ENCODE results near the gene THBS4. TPM values are rescaled to one million over a fixed set of nuclear protein-coding genes. Genes with fewer than 3 reads are reported as not detected.

The THBS4 gene
- total and polyA plus RNA-seq, 4 donors, result 0.08 to 0.28 (median 0.20) TPM

DNA sequence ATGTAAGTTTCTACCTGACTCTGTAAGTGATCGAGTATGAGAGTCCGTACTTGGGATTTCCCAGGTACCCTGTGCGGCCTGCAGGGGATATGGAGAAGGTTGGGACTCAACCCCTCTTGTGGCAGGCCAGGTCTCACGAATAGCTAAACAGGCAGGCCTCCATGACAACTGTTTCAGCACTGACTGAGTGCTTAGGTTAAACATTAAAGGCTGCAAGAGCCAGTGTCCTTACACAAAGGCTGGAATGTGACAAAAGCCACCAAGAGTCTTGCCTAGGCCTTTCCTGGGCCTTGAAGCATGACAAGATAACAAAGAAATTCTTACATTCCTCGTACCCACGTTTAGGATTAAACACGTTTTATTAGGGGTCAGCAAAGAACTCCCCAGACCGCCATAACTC lies 58.6 kb downstream of the THBS4 start:
- peaks cover 0 to 6% (median 0%) of the 10 kb centered on the region in 4 donors for H3K4me1 ChIP-seq (ENCODE audit: control insufficient read depth in 4 of 4, insufficient read depth in 4 of 4, low read length in 3 of 4)
- no peak overlapping the region for H3K4me3 ChIP-seq (ENCODE audit: low read depth in 1 of 3, low read length in 3 of 3)
- no peak overlapping the region for H3K9ac ChIP-seq (ENCODE audit: low read depth in 1 of 2, low read length in 2 of 2)
- TF ChIP-seq, protein P1, sequence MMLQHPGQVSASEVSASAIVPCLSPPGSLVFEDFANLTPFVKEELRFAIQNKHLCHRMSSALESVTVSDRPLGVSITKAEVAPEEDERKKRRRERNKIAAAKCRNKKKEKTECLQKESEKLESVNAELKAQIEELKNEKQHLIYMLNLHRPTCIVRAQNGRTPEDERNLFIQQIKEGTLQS (IDR thresholded peaks at IDR 0.05), result no peak
- TF ChIP-seq REST (IDR thresholded peaks at IDR 0.05) (no peak), NR2F2 (IDR thresholded peaks at IDR 0.05) (no peak), RAD21 (IDR thresholded peaks at IDR 0.05) (peak in 1 of 2 donors; percentile 46), TAF1 (conservative IDR thresholded peaks at IDR 0.05) (no peak), SP1 (IDR thresholded peaks at IDR 0.05) (no peak)
- TF ChIP-seq, protein P2, sequence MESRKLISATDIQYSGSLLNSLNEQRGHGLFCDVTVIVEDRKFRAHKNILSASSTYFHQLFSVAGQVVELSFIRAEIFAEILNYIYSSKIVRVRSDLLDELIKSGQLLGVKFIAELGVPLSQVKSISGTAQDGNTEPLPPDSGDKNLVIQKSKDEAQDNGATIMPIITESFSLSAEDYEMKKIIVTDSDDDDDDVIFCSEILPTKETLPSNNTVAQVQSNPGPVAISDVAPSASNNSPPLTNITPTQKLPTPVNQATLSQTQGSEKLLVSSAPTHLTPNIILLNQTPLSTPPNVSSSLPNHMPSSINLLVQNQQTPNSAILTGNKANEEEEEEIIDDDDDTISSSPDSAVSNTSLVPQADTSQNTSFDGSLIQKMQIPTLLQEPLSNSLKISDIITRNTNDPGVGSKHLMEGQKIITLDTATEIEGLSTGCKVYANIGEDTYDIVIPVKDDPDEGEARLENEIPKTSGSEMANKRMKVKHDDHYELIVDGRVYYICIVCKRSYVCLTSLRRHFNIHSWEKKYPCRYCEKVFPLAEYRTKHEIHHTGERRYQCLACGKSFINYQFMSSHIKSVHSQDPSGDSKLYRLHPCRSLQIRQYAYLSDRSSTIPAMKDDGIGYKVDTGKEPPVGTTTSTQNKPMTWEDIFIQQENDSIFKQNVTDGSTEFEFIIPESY (IDR thresholded peaks at IDR 0.05), result no peak
- no peaks in the 10 kb centered on the region for H3K9me3 ChIP-seq (ENCODE audit: control insufficient read depth in 4 of 4, low read length in 3 of 4)
- H3K36me3 ChIP-seq (ENCODE audit: control insufficient read depth in 4 of 4, insufficient read depth in 3 of 4, low read depth in 1 of 4, low read length in 3 of 4), result no peaks in the 10 kb centered on the region
- no peak for DNase-seq (ENCODE audit: low spot score)
- no peak overlapping the region for H3K27ac ChIP-seq (ENCODE audit: low read depth in 1 of 2, low read length in 2 of 2)
- 70% methylated on average over 8 of the region's 8 CpGs for WGBS
- no peaks in the 10 kb centered on the region for H3K27me3 ChIP-seq (ENCODE audit: control insufficient read depth in 4 of 4, insufficient read depth in 4 of 4, low read length in 3 of 4)

DNA sequence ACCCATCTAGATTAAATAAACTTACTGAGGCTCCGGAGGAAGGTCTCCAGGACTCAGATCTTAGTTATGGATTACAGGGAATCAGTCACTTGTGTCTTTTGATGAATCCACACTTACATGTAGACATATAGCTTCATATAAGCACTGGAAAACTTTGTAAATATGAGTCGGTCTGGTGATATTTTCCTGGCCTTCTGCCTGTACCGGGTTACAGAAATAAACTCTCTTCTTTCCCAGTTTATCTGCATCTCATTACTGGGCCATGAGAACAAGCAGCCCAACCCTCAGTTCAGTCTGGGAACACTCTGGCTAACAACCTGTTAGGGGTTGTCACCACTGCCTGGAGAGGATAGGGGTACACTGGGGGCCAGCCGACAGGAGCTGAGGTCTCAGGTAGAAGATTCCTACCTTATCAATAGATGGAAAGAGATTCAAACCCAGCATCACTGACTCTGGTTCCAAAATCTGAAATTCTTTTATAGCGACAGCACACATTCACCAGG lies 59.1 kb downstream of the THBS4 start:
- no peak overlapping the region for H3K9ac ChIP-seq (ENCODE audit: low read depth in 1 of 2, low read length in 2 of 2)

More for the DNA sequence above, 59.1 kb downstream of the THBS4 start:
- H3K4me1 ChIP-seq (ENCODE audit: control insufficient read depth in 4 of 4, insufficient read depth in 4 of 4, low read length in 3 of 4), result peaks cover 0 to 6% (median 0%) of the 10 kb centered on the region in 4 donors
- WGBS, result 79% methylated on average over 5 of the region's 5 CpGs
- H3K36me3 ChIP-seq (ENCODE audit: control insufficient read depth in 4 of 4, insufficient read depth in 3 of 4, low read depth in 1 of 4, low read length in 3 of 4), result no peaks in the 10 kb centered on the region
- H3K27ac ChIP-seq (ENCODE audit: low read depth in 1 of 2, low read length in 2 of 2), result no peak overlapping the region
- H3K4me3 ChIP-seq (ENCODE audit: low read depth in 1 of 3, low read length in 3 of 3), result no peak overlapping the region
- TF ChIP-seq HNF4A (conservative IDR thresholded peaks at IDR 0.05) (no peak), FOXA2 (IDR thresholded peaks at IDR 0.05) (no peak), FOXA1 (IDR thresholded peaks at IDR 0.05) (no peak), RAD21 (IDR thresholded peaks at IDR 0.05) (no peak), JUND (IDR thresholded peaks at IDR 0.05) (no peak), YY1 (IDR thresholded peaks at IDR 0.05) (no peak), GABPA (IDR thresholded peaks at IDR 0.05 in 1 of 2, conservative IDR thresholded peaks at IDR 0.05 in 1 of 2) (no peak), NR2F2 (IDR thresholded peaks at IDR 0.05) (no peak), SP1 (IDR thresholded peaks at IDR 0.05) (no peak), EGR1 (IDR thresholded peaks at IDR 0.05; ENCODE audit: low read depth in 2 of 2) (no peak), REST (IDR thresholded peaks at IDR 0.05) (no peak), HNF4G (IDR thresholded peaks at IDR 0.05) (no peak), RXRA (IDR thresholded peaks at IDR 0.05) (no peak), TAF1 (conservative IDR thresholded peaks at IDR 0.05) (no peak)
- TF ChIP-seq, protein P2 (IDR thresholded peaks at IDR 0.05), result no peak
- TF ChIP-seq, protein P3, sequence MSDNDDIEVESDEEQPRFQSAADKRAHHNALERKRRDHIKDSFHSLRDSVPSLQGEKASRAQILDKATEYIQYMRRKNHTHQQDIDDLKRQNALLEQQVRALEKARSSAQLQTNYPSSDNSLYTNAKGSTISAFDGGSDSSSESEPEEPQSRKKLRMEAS (IDR thresholded peaks at IDR 0.05), result no peak
- TF ChIP-seq, protein P4, sequence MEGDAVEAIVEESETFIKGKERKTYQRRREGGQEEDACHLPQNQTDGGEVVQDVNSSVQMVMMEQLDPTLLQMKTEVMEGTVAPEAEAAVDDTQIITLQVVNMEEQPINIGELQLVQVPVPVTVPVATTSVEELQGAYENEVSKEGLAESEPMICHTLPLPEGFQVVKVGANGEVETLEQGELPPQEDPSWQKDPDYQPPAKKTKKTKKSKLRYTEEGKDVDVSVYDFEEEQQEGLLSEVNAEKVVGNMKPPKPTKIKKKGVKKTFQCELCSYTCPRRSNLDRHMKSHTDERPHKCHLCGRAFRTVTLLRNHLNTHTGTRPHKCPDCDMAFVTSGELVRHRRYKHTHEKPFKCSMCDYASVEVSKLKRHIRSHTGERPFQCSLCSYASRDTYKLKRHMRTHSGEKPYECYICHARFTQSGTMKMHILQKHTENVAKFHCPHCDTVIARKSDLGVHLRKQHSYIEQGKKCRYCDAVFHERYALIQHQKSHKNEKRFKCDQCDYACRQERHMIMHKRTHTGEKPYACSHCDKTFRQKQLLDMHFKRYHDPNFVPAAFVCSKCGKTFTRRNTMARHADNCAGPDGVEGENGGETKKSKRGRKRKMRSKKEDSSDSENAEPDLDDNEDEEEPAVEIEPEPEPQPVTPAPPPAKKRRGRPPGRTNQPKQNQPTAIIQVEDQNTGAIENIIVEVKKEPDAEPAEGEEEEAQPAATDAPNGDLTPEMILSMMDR (IDR thresholded peaks at IDR 0.05; ENCODE audit: low read depth, low read length, missing input control), result no peak
- TF ChIP-seq, protein P1 (IDR thresholded peaks at IDR 0.05), result no peak
- no peak for DNase-seq (ENCODE audit: low spot score)
- H3K9me3 ChIP-seq (ENCODE audit: control insufficient read depth in 4 of 4, low read length in 3 of 4), result no peaks in the 10 kb centered on the region
- no peaks in the 10 kb centered on the region for H3K27me3 ChIP-seq (ENCODE audit: control insufficient read depth in 4 of 4, insufficient read depth in 4 of 4, low read length in 3 of 4)
